Aorta (tissue), 5 donors: Measurements from ENCODE around the gene PTER. TPM values are rescaled to one million over a fixed set of nuclear protein-coding genes. Genes with fewer than 3 reads are reported as not detected.

Experiments used
- ATAC-seq: fragments of 200-7000 bp; cut with Tn5 transposase; one replicate; pipeline ENCODE4 v1.9.1; 2022; ENCODE audit warnings: moderate library complexity; ENCODE audit not compliant: low FRiP score
- DNase-seq, 2 donors: peaks; one replicate each; pipeline ENCODE4 v3.0.0-alpha.2; 2020
- H3K27ac ChIP-seq, 2 donors: one replicate each; pipeline ENCODE4 v1.5.1; 2013; ENCODE audit warnings: low read length in 2 of 2, mild to moderate bottlenecking in 2 of 2, moderate library complexity in 2 of 2, control low read depth in 1 of 2, inconsistent platforms in 1 of 2, low read depth in 1 of 2
- H3K27me3 ChIP-seq, 2 donors: one replicate each; pipeline ENCODE4 v1.6.1; 2013; ENCODE audit warnings: control low read depth in 1 of 2, low read length in 1 of 2, mild to moderate bottlenecking in 1 of 2, moderate library complexity in 1 of 2; ENCODE audit not compliant: insufficient read depth in 2 of 2, control insufficient read depth in 1 of 2
- H3K36me3 ChIP-seq, 2 donors: one replicate each; pipeline ENCODE4 v1.6.1; 2013; ENCODE audit warnings: control low read depth in 1 of 2, low read length in 1 of 2, mild to moderate bottlenecking in 1 of 2; ENCODE audit not compliant: insufficient read depth in 2 of 2, control insufficient read depth in 1 of 2
- H3K4me1 ChIP-seq, 2 donors: one replicate each; pipeline ENCODE4 v1.6.1; 2013; ENCODE audit warnings: low read length in 2 of 2, control low read depth in 1 of 2, mild to moderate bottlenecking in 1 of 2, moderate library complexity in 1 of 2; ENCODE audit not compliant: insufficient read depth in 2 of 2, control insufficient read depth in 1 of 2
- H3K4me3 ChIP-seq, 2 donors: one replicate each; pipeline ENCODE4 v1.5.1; 2013; ENCODE audit warnings: low read length in 2 of 2, control low read depth in 1 of 2, mild to moderate bottlenecking in 1 of 2
- H3K9me3 ChIP-seq: one replicate; pipeline ENCODE4 v1.6.1; 2013; ENCODE audit warnings: mild to moderate bottlenecking, low read length; ENCODE audit not compliant: control insufficient read depth
- WGBS, 2 donors: extraction: QIAGEN DNeasy Blood & Tissue Kit; methylation state at CpG; one replicate each; pipeline ENCODE4 v1.1.7; 2013; 5-methylcytosine and 5-hydroxymethylcytosine counted together
- intact Hi-C, 2 donors: fragments of 100-400 bp; cut with DNase I; formaldehyde crosslinking; loops; one replicate each; pipeline versions ENCODE4 v1.14.2 to v1.15.0; 2022
- long read RNA-seq, 2 donors: library from polyadenylated mRNA; unstranded; transcript quantifications; one replicate each; pipeline ENCODE4 v2.0.0, GENCODE V29; 2020 to 2021
- polyA plus RNA-seq, 2 donors: library from polyadenylated mRNA; stranded (reverse); fragments of 200-250 nt; gene quantifications; one replicate each; pipeline ENCODE4 v1.2.3, GENCODE V29; 2013
- total RNA-seq, 2 donors: library from RNA; stranded (reverse); fragmentation: NEBNext Ultra II Directional; extraction: Animal tissue kit (Norgen Biotek cat#: 25700); gene quantifications; one replicate each; pipeline ENCODE4 v1.2.1, GENCODE V29; 2021
- donor health status: healthy with polysubstance abuse.
- donor health status: Bipolar disorder and iron deficiency.
- donor health status: DM: no; HTN: no; CAD: no.
- donor health status: DM: no; HTN: no; CAD: no.
- donor health status: DM: yes; HTN: yes; CAD: no.

The PTER gene, protein sequence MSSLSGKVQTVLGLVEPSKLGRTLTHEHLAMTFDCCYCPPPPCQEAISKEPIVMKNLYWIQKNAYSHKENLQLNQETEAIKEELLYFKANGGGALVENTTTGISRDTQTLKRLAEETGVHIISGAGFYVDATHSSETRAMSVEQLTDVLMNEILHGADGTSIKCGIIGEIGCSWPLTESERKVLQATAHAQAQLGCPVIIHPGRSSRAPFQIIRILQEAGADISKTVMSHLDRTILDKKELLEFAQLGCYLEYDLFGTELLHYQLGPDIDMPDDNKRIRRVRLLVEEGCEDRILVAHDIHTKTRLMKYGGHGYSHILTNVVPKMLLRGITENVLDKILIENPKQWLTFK
- total RNA-seq (10 to 100 TPM in 1 of 2 donors, 1 to 10 TPM in 1; 6.7 to 11.6 TPM), polyA plus RNA-seq (1 to 10 TPM; 3.0 to 6.4 TPM)
- long read RNA-seq, donor 1, partial matches to known transcripts = 3 of 5 reads
- long read RNA-seq, donor 1, other reads (novel, unspliced or antisense) = 2 of 5 reads
- long read RNA-seq, donor 2, partial matches to known transcripts = 1 of 9 reads
- long read RNA-seq, donor 2, other reads (novel, unspliced or antisense) = 7 of 9 reads

DNA sequence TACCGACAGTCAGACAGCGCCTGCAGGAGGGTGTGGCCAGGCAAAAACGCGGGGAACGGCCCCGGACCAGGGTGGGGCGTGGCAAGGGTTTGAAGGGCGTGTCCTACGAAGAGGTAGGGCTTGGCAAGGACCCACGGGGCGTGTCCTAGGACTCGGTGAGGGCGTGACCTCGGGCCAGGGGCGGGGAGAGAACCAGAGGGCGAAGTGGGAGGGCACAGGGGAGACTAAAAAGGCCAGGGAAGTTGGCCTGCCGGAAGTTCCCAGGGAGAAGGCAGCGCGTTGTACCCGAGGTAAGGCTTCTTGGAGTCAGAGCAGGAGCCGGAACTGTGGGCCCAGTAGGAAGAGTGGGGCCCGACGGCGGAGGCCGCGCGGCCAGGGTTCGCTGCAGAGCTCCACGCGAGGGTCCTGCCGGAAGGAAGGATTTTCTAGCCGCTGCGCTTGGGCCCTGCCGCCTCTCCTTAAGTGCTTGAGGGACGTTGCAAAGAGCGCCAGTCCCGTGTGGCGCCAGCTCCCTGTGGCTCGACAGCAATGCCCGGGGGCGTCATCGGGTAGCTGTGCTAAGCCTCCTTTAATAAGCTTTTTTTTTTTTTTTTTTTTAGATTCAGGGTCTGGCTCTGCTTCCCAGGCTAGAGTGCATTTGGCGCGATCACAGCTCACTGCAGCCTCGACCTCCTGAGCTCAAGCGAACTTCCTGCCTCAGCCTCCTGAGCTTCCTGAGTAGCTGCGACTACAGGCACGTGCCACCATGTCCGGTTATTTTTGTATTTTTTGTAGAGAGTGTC lies at the start of gene PTER:
PTER (plus strand) TSS at position 253 of the 782 bp plus-strand sequence. CDS start 47,375 bp downstream, outside the sequence.
- intact Hi-C loops = loop anchor here in 1 of 2 donors (10.0 kb wide), 1 partner anchor 338 kb away; no protein-coding TSS in a partner anchor

DNA sequence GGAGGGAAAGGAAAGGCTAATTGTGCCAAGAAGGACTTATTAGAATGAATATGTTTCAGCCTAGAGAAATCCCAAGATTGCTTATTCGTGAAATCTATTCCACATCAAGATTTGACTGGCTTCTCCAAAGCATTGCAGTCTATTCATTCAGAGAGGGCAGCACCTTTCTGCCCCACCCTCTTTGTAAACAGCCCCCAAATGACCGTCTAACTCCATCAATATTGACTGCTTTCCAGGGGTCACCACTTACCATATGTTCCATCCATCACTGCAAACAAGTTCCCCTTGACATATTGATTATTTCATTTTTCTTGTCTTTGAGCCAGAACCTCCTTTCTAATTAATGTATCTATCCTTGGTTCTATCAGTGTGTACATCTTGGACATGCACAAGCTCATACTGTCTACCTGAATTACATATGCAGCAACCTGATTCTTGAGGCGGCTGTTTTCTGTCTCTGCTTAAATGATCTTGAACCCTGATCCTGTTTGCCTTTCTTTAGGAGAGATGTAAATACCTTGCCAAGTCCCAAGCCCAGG lies 44.2 kb upstream of the PTER start:
- intact Hi-C loops = no loop called here
- Histone ChIP-seq H3K4me3 (no peak overlapping the region), H3K27ac (no peak overlapping the region), H3K9me3 (no peaks in the 10 kb centered on the region), H3K36me3 (no peaks in the 10 kb centered on the region), H3K4me1 (no peaks in the 10 kb centered on the region), H3K27me3 (no peaks in the 10 kb centered on the region)
- DNase-seq (no peak), ATAC-seq (no peak)
- WGBS, 2 donors = 46 to 52% methylated on average over 3 of the region's 3 CpGs

More for the DNA sequence above, at the start of gene PTER:
- peak within 1 kb of the TSS; percentile 39 to 81 for H3K4me3 ChIP-seq
- no peaks in the 10 kb centered on the region for H3K27me3 ChIP-seq
- H3K4me1 ChIP-seq = no peaks in the 10 kb centered on the region
- no peaks in the 10 kb centered on the region for H3K36me3 ChIP-seq
- ATAC-seq (peak; percentile 99), DNase-seq (peak; percentile 98 to 99)
- peak within 1 kb of the TSS in 1 of 2 donors; percentile 92 for H3K27ac ChIP-seq
- WGBS, 2 donors = 6 to 8% methylated on average over 46 to 49 of the region's 49 CpGs
- no peaks in the 10 kb centered on the region for H3K9me3 ChIP-seq

DNA sequence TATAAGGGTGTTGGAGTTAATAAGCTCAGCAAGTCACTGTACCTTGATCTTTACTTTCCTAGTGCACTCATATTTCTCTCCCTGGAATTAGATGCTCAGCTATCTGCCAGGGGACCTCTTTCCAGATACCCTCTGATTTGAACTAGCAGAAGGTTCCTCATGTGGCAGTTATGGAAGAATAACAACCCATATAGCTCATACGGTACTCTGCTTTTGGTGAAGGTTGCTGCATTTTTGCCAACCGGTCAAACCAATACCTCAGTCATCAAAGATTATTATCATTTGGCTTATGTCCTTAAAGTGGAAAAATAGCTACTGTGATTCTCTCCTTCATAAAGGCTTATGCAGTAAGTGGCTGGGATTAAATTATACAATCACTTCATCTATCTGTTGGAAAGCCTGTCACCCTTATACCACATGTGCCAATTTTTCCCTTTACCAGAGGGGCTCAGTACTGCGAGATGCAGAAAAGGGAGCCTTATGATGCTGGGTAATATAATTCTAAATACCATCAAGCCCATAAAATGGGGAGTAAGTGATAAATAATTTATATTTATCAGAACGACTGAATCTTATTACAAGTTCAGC lies 43.4 kb upstream of the PTER start:
- no peaks in the 10 kb centered on the region for H3K4me1 ChIP-seq
- no peaks in the 10 kb centered on the region for H3K27me3 ChIP-seq
- DNase-seq (no peak), ATAC-seq (no peak)
- intact Hi-C loops = no loop called here
- H3K9me3 ChIP-seq = no peaks in the 10 kb centered on the region
- H3K36me3 ChIP-seq = no peaks in the 10 kb centered on the region
- WGBS, 2 donors = 74 to 79% methylated on average over 4 of the region's 4 CpGs
- no peak overlapping the region for H3K27ac ChIP-seq
- no peak overlapping the region for H3K4me3 ChIP-seq

DNA sequence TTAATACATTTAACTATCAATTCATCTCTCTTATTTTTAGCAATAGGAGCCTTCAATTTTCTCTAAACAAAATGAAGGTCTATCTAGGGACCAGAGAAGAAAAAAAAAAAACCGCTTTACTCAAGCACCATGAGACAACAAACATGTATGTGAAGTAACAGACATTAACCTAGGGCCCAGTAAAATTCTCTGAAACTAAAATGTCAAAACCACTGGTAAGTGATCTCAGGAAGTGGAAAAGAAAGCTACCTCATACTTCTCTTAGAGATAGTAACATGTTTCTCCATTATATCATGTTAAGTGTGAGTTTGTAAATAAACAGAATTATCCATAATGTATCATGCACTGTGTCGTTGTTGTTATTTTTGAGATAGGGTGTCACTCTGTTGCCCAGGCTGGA lies 35.4 kb upstream of the PTER start:
- ATAC-seq = no peak

DNA sequence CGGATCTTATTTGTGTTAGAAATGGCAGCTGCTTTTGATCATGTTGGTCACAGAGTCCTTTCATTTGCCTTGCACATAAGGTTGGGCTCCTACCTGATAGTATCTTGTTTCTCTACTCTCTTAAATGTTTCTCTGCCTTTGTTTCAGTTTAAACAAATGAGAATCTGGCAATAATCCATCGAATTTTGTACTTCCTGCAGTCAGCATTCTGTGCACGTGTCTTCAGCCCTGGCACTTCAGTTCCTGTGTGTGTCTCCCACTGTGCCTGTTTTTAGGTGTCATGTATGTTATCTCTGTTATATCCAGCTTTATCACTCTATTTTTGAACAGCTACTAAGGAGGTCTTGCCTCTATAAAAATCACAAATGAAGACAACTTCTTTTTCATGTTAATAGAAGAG lies 28.4 kb upstream of the PTER start:
- Histone ChIP-seq H3K4me3 (no peak overlapping the region), H3K27ac (no peak overlapping the region), H3K4me1 (no peaks in the 10 kb centered on the region), H3K36me3 (no peaks in the 10 kb centered on the region), H3K27me3 (no peaks in the 10 kb centered on the region), H3K9me3 (no peaks in the 10 kb centered on the region)
- ATAC-seq (no peak), DNase-seq (no peak)
- intact Hi-C loops = no loop called here
- 17 to 33% methylated on average over 3 of the region's 3 CpGs for WGBS, 2 donors

More for the DNA sequence above, 35.4 kb upstream of the PTER start:
- Histone ChIP-seq H3K9me3 (no peaks in the 10 kb centered on the region), H3K4me1 (no peaks in the 10 kb centered on the region), H3K4me3 (no peak overlapping the region), H3K27me3 (no peaks in the 10 kb centered on the region), H3K27ac (no peak overlapping the region), H3K36me3 (no peaks in the 10 kb centered on the region)
- no peak for DNase-seq
- intact Hi-C loops = no loop called here
- WGBS, 2 donors = 74 to 79% methylated on average over 2 of the region's 2 CpGs

DNA sequence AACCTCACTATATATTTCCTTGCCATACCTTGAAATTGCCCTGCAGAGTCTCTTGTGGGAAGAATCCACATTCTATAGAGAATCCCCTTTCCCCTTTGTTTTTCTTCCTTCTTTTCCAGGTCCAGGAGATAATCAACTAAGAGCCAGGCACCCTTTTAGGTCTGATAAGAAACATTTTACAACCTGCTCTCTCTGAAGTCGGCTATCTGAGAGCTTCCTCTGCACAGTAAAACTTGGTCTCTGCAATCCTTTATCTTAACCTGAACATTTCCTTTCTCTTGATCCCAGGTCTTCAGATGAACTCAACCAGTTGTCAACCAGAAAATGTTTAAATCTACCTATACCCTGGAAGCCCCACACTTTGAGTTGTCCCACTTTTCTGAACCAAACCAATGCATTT lies 19.5 kb upstream of the PTER start:
- no peak overlapping the region for H3K27ac ChIP-seq
- no peaks in the 10 kb centered on the region for H3K36me3 ChIP-seq
- H3K4me1 ChIP-seq = no peaks in the 10 kb centered on the region
- intact Hi-C loops = no loop called here
- H3K4me3 ChIP-seq = no peak overlapping the region
- 75 to 76% methylated on average over 1 of the region's 1 CpG for WGBS, 2 donors
- H3K27me3 ChIP-seq = no peaks in the 10 kb centered on the region
- H3K9me3 ChIP-seq = no peaks in the 10 kb centered on the region
- ATAC-seq (no peak), DNase-seq (no peak)

DNA sequence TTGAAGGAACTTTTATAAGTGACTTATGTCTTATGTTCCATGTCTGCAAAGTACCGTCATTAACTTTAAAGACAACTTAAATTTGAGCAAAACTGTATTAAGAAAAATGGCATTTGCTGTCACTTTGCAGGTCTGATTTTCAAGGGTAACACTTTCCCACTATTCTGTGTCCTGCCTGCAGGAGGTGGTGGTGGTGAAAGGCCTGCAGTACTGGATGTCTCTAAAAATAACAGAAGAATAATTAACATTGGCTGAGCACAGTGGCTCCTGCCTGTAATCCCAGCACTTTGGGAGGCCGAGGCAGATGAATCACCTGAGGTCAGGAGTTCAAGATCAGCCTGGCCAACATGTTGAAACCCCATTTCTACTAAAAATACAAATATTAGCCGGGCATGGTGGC lies 13.2 kb upstream of the PTER start:
- H3K27me3 ChIP-seq = no peaks in the 10 kb centered on the region
- ATAC-seq (no peak), DNase-seq (no peak)
- WGBS, 2 donors = 67 to 81% methylated on average over 3 of the region's 3 CpGs
- peaks cover 2% of the 10 kb centered on the region for H3K9me3 ChIP-seq
- H3K4me3 ChIP-seq = no peak overlapping the region
- no peaks in the 10 kb centered on the region for H3K4me1 ChIP-seq
- H3K36me3 ChIP-seq = no peaks in the 10 kb centered on the region
- intact Hi-C loops = no loop called here
- no peak overlapping the region for H3K27ac ChIP-seq

DNA sequence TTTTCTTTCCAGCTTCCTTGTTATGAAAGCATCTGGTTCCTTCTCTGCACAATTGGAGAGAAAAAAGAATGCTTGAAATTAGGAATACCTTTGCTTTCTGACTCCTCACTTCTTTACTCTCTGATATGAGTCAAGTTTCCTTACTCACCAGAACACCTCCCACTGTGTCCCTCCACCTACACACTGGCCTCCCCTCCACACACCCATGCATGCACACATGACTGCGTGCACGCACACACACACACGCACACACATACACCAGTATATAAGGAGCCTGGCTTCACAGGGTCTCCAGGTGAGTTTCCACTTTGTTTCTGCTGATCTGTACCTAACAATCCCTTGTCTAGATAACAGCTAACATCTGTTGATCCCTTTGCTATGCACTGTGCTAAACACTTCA lies 11.4 kb upstream of the PTER start:
- intact Hi-C loops = no loop called here
- no peak overlapping the region for H3K27ac ChIP-seq
- H3K36me3 ChIP-seq = no peaks in the 10 kb centered on the region
- no peak overlapping the region for H3K4me3 ChIP-seq
- H3K4me1 ChIP-seq = no peaks in the 10 kb centered on the region
- peaks cover 2% of the 10 kb centered on the region for H3K9me3 ChIP-seq
- 91 to 94% methylated on average over 3 of the region's 3 CpGs for WGBS, 2 donors
- DNase-seq (no peak), ATAC-seq (no peak)
- H3K27me3 ChIP-seq = no peaks in the 10 kb centered on the region
